Measurements from ENCODE around the gene DIDO1.

- TF ChIP-seq CTCF (IDR thresholded peaks at IDR 0.05) (no peak), EP300 (IDR thresholded peaks at IDR 0.05) (no peak)
Observed at GRCh38 chr20:62846166-62846890, 80.0 kb downstream of the DIDO1 start.
